ENCODE data around the gene SRGAP2B.
"Not testable (repeated sequence)": the region's sequence is repeated elsewhere in the genome, so short reads cannot be mapped to it uniquely, and the experiment has no call there.

DNA sequence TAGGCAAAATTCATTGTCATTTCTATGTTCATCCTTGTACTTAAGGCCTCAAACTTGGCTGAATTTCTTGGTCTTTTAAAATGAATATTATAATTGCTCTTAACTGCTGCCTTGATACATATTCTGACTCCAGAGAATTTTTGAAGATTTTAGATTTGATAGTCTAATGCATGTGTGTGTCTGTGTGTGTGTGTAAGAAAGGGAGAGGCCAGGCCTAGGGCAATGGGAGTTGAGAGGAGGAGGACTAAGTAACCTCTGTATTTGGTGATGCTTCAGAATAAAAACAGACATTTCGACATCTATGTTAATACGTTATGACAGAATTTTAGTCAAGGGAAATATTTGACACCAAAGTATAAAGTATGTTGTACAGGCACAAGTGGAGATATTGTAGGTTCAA lies 8.2 kb upstream of the SRGAP2B start:
- TF ChIP-seq CTCF (conservative IDR thresholded peaks at IDR 0.05); EZH2 (IDR thresholded peaks at IDR 0.05; ENCODE audit: low read depth): not testable (repeated sequence)

All from PC-9 (cell line).